GM18508 (cell line): ENCODE results near the gene INAVA.

Experiments used
- ATAC-seq: cut with Tn5 transposase; IDR thresholded peaks from one replicate; pipeline ENCODE4 v1.9.1; 2021; ENCODE audit warnings: moderate number of reproducible peaks; ENCODE audit not compliant: insufficient read depth, unreplicated experiment

The INAVA gene

DNA sequence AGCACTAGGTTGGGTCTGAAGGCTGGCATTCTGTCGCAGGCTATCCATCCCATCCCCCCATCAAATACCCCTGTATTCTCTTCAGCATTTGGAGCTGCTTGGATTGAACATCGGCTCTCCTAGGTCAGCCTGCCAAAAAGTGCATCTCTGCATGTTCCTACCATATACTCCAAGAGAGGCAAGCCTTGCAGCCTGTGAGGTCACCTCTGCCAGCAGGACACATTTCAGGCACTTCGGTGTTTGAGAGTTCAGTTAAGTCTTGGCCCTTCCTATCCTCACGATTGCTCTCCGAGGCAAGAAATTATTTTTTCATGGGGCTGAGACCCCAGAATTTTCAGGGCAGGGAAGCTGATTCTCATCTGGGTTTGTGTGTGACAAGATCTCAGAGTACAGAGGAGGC, 19.3 kb upstream of the INAVA start:
- no peak for ATAC-seq

DNA sequence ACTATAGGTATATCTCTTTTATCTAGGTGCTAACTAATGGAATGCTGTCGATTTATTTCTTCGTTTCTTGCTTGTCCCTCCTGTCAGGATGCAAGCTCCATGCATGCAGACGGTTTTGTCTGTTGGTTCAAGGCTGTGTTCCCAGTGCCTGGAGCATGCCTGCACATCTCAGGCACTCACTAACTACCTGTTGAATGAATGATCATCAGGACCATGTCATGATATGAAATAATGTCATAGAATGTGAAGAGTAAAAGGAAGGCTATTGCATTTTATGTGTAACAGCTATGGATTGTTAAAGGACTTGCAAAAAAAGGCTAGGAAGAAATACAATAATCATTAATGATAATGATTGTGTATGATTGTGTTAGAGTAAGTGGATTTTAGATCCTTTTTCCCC, 17.7 kb upstream of the INAVA start:
- ATAC-seq = no peak

- ATAC-seq = peak; percentile 71
Observed at GRCh38 chr1:200877839-200878551, 16.7 kb upstream of the INAVA start.

- peak; percentile 44 for ATAC-seq
Observed at GRCh38 chr1:200880212-200880611, 14.5 kb upstream of the INAVA start.

DNA sequence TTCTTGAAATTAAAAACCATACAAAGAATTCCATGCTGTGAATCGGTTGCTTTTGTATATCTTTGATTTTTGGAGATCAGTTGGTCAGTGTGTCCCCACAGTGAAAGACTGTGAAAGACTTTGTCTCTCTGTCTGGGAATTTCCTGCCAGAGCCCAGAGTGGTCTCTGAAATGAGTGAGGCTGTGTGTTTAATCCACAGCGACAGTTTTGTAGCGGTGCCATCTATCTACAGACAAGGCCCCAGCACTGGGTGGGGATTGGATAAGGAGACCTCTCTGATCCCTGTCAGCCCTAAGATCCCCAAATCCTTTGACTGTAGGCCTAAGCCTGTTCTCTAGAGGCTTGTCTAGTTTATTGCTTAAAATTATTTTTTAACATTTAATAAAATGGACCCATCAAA, 11.6 kb upstream of the INAVA start:
- ATAC-seq = no peak

DNA sequence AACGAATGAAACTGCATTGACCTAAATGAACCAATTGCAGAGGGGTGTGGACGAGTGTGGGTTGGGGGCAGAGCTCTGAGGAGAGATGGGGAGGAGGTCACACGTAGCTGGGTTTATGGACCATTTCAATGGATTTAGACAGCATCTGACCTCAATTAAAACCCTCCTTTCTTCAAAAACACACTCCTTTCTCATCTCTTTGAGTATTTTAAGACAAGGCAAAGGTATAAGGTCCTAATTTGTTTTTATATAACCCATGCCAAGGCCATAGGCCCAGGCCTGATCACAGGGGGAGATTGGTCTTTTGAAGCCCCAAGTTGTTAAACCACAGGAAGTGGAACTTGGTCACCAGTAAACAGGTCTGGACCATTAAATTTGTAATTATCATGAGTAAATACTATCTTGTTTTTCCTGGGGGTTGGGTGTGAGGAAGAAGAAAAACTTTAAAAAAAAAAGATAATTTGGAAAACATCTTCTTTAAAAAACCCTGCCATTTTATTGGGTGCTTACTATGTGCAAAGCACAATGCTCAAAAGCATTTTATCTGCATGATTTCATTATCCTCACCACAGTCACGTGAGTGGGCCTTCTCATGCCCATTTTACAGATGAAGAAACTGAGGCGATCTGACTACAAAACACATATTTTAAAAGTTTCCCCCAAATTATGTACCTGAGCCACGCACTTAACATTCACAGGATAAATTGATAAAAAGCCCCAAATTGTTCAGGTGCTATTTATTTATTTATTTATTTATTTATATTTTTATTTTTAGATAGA, 8.9 kb upstream of the INAVA start:
- ATAC-seq = no peak

GRCh38 chr1:200886594-200886993, 8.1 kb upstream of the INAVA start:
- ATAC-seq = no peak

- no peak for ATAC-seq
Observed at GRCh38 chr1:200887036-200887435, 7.7 kb upstream of the INAVA start.

GRCh38 chr1:200887772-200888348, 6.8 kb upstream of the INAVA start:
- no peak for ATAC-seq

DNA sequence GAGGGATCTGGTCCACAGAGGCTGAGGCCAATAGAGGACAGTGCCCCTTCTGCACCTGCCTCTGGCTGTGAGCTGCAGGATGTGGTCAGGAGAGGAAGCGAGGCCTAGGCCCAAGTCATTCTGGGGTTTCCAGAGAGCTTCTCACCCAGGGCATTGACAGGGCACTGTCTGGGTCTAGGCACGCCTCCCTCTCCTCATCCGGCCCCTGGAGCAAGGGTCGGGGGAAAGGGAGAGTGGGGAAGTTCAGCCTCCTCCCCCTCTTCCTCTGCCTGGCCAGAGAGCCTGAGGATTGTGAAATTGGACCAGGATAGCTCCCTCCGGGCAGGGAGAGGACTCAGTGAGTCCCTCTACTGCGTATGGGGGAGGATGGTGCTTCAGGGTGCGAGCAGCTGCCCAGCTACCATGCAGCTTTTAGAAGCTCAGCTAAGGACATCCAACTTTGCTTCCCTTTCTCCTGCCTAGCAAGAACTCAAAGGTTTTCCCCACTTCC, 6.3 kb upstream of the INAVA start:
- peak; percentile 82 for ATAC-seq

- ATAC-seq = no peak
Observed at GRCh38 chr1:200889571-200889970, 5.1 kb upstream of the INAVA start.

- ATAC-seq = no peak
Observed at GRCh38 chr1:200890027-200890426, 4.7 kb upstream of the INAVA start.

DNA sequence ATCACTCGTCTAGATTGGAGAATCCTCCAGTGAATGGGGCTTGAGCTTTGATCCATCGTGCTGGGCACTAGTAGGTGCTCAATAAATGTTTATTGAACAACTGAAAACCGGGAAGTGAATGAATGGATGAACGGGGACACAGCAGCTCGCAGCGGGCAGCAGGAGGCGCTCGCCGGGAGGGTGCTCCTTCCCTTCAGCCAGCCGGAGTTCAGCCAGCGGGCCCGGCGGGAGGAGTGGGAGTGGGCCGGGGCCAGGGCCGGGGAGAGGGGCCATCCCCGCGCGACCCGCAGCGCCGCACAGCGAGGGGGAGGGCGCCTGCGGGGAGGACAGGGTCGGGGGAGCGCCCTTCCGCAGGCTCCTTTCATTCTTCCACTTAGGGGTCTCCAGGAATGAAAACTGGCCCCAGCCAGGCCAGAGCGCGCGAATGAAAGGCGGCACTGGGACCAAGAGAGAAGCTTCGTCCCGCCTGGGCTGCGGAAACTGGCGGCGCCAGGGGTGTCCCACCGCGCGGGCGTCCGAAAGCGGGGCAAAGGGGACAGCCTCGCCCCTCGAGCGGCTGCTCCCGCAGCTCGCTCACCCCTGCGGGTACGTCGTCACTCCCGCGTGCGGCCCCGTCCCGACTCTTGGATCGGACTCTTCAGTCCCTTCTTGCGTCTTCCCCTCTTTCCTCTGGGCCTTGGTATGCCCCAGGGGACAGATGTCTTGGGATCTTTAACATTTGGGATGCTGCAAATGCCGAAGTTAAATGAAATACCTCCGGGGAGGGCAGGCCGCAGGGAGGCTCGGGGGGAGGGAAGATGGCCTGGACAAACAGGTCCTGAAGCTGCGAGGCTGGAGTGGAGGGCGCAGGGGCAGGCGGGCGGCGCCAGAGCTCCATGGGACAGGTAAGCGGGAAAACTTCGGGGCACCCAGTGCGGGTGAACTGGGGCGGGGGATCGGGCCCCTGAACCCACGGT, 3.6 kb upstream of the INAVA start:
- ATAC-seq = no peak

DNA sequence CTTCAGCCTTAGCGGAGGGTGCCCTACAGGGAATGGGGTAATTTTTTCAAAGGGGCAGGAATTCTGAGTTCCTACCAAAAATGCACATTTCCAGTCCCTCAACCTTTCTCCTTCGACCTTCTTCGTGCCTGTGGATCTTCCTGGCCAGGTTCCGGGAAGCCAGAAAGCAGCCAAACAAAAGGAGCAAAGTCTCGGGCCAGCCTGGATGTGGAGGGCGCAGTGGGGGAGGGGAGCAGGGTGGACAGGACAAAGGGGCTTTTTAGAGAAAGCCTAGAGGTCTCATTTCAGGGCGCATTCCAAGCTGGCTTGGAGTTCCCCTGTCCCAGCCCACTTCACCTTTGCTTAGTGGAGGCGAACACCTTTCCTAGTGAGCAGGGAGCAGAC, 2.9 kb upstream of the INAVA start:
- no peak for ATAC-seq

GRCh38 chr1:200892546-200892945, 2.2 kb upstream of the INAVA start:
- ATAC-seq = no peak

DNA sequence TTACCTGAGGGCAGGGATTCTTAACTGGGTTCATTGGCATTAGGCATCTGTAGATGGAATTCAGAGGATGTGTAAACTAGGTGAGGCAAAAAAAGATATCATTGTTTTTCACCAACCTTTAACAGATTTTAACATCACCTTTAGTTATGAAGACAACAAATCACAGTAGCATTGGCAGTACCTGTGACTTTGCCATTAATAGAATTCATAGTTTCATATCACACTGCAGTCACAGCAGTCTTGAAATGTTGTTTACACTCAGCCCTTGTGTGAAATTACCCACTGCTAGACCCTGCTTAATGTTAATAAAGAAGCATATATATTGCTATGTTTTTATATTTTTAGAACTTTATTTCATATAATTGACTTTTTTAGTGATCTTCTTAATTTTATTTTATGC, 1.7 kb upstream of the INAVA start:
- ATAC-seq = no peak

DNA sequence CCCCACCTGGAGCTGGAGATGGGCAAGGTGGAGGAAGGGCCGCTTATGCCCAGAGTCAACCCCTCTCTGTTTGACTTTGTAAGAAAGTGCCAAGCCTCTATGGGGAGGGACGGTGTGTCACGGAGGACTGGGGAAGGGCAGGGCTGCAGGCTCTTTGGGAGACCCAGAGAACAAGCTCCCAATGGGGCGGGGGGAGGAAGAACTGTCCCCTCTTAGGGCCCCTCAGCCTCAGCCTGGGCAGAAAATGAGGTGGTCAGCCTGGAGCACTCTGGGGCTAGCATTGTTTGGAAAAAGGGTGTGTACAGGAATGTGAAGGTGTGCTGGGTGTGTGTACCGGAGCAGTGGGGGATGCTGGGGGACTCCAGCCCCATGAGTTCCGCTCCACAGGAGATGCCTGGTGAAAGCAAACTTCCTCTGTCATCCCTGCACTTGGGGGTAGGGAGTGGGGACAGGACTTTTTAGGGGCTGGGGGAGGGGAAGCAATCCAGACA, 1.2 kb upstream of the INAVA start:
- ATAC-seq = no peak

DNA sequence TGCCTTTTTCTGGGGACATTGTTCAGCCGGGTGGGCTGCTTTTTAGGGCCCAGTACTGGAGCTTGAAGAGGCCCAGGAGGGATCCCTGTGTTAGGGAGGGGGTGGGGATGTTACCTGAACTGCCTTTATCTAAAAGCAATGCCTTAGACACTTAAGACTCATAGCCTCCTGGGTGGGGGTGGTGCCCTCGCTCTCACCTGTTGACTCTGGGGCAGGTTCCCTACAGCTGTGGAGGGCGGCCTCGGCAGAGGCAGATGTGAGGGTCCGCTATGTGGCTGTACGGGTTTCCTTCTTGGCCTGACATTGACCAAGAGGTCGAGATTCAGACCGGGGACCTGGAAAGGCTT, 716 bp downstream of the INAVA start:
- no peak for ATAC-seq

DNA sequence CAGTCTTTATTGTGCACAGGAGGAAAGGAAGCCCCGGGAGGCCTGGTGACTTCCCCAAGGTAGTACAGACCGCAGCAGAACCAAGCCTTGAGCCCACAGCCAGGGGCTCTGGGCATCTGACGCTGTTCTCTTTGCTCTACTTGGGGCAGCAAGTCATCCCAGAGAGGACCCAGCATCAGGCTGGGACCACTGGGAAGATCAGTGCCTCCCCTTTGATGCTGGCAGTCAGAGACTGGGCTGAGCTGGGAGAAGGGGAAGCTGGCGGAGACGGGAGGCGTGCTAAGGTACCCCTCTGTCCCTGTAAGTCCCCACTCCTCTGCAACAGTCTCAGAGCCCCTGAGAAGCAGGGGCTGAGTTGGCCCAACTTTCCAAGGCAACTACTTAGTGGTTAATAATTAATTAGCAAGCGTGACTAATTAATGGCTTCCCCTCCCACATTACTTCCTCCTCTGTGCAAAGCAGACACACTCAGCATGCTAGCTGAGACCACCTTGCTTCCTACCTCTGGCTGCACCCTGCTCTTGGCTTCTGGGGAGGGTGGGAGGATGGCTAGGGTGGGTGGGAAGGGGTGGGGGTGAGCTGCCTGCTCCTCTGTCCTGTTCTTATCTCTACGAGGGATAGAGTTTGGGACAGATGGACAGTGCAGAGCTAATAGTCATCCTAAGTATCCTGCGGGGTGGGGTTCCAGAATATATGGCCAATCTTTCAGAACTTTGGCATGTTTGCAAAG, 1.3 kb downstream of the INAVA start:
- ATAC-seq = peak; percentile 59
